H1 (cell line): ENCODE data around the gene ZAR1L. TPM values are rescaled to one million over a fixed set of nuclear protein-coding genes. Genes with fewer than 3 reads are reported as not detected.

Source experiments
- CTCF ChIA-PET: fragments of 300-600 bp; sonication (Branson Sonifier 250); formaldehyde crosslinking; loops from one replicate; lab custom pipeline; 2021; ENCODE audit not compliant: partially characterized antibody; lab: Charles Lee
- POLR2A ChIA-PET: fragments of 300-600 bp; sonication (Branson Sonifier 250); formaldehyde crosslinking; loops from one replicate; lab custom pipeline; 2021; ENCODE audit warnings: inconsistent platforms; ENCODE audit not compliant: partially characterized antibody; lab: Charles Lee
- DNase-seq, 2 experiments: peaks; one replicate each; pipeline versions ENCODE4 v3.0.0 to v3.0.0-alpha.2; 2010 to 2022; ENCODE audit warnings: low spot score in 2 of 2, low read depth in 1 of 2, mixed read lengths in 1 of 2
- FAIRE-seq: peaks from 2 replicates; lab custom pipeline; 2011; peaks lifted over from hg19 to GRCh38; lab: Jason Lieb, UNC
- H2AFZ ChIP-seq: 2 replicates; pipeline ENCODE4 v1.8.1; 2012; ENCODE audit warnings: low read length, inconsistent platforms
- H2AK5ac ChIP-seq: 2 replicates; pipeline ENCODE4 v1.6.1; 2013; ENCODE audit warnings: low read depth, low read length
- H2BK120ac ChIP-seq: replicated peaks from 2 replicates; pipeline ENCODE3; 2013; ENCODE audit warnings: low read depth, low read length, inconsistent platforms
- H2BK12ac ChIP-seq: 2 replicates; pipeline ENCODE4 v1.6.1; 2013; ENCODE audit warnings: low read depth, low read length
- H2BK15ac ChIP-seq: 2 replicates; pipeline ENCODE4 v1.6.1; 2013; ENCODE audit warnings: low read length
- H2BK20ac ChIP-seq: 2 replicates; pipeline ENCODE4 v1.6.1; 2013; ENCODE audit warnings: low read length
- H2BK5ac ChIP-seq: 2 replicates; pipeline ENCODE4 v1.6.1; 2013; ENCODE audit warnings: low read depth, low read length
- H3K14ac ChIP-seq: 2 replicates; pipeline ENCODE4 v1.6.1; 2013; ENCODE audit warnings: inconsistent platforms; ENCODE audit not compliant: insufficient read length
- H3K18ac ChIP-seq: 2 replicates; pipeline ENCODE4 v1.6.1; 2013; ENCODE audit warnings: low read length; ENCODE audit errors: extremely low read depth
- H3K23ac ChIP-seq: 2 replicates; pipeline ENCODE4 v1.6.1; 2013; ENCODE audit warnings: inconsistent platforms; ENCODE audit not compliant: insufficient read length
- H3K23me2 ChIP-seq: 2 replicates; pipeline ENCODE4 v1.6.1; 2013; ENCODE audit warnings: low read depth, low read length
- H3K27ac ChIP-seq: 2 replicates; pipeline ENCODE4 v1.6.1; 2011; ENCODE audit warnings: low read depth, low read length, inconsistent platforms
- H3K27me3 ChIP-seq, 4 experiments: replicated peaks in 1 of 4; 1 replicate in 1 of 4; 2 replicates in 3 of 4; pipeline versions ENCODE4 v1.6.1 to v1.8.1; 2011 to 2013; ENCODE audit warnings: low read length in 3 of 4, mild to moderate bottlenecking in 3 of 4, inconsistent platforms in 2 of 4, mixed read lengths in 2 of 4, moderate library complexity in 1 of 4; ENCODE audit not compliant: control insufficient read depth in 3 of 4, insufficient read depth in 3 of 4; ENCODE audit errors: extremely low read depth in 1 of 4
- H3K36me3 ChIP-seq, 4 experiments: 2 replicates each; pipeline versions ENCODE4 v1.6.1 to v1.8.1; 2011 to 2013; ENCODE audit warnings: mild to moderate bottlenecking in 4 of 4, low read length in 3 of 4, moderate library complexity in 2 of 4, control low read depth in 1 of 4, inconsistent platforms in 1 of 4; ENCODE audit not compliant: insufficient read depth in 4 of 4, control insufficient read depth in 2 of 4
- H3K4ac ChIP-seq: replicated peaks from 2 replicates; pipeline ENCODE3; 2013; ENCODE audit warnings: low read length, low read depth, mixed read lengths, inconsistent platforms; ENCODE audit not compliant: insufficient read length
- H3K4me1 ChIP-seq, 4 experiments: replicated peaks in 1 of 4; 1 replicate in 1 of 4; 2 replicates in 3 of 4; pipeline versions ENCODE4 v1.6.1 to v1.8.1; 2011 to 2013; ENCODE audit warnings: low read length in 3 of 4, inconsistent platforms in 2 of 4, mixed read lengths in 1 of 4; ENCODE audit not compliant: insufficient read depth in 4 of 4, control insufficient read depth in 3 of 4
- H3K4me2 ChIP-seq, 2 experiments: 2 replicates each; pipeline versions ENCODE4 v1.6.1 to v1.8.1; 2011 to 2013; ENCODE audit warnings: low read depth in 2 of 2, low read length in 2 of 2, control low read depth in 1 of 2, inconsistent platforms in 1 of 2, mild to moderate bottlenecking in 1 of 2; ENCODE audit not compliant: insufficient read depth in 1 of 2
- H3K4me3 ChIP-seq, 4 experiments: fragments of 200-600, 300-600 bp in 1 of 4; sonication (generic), shearing (Covaris generic), sonication (Bioruptor Twin) in 1 of 4; 2 replicates each; pipeline versions ENCODE4 v1.5.1 to v1.8.1; 2011 to 2016; ENCODE audit warnings: low read length in 4 of 4, low read depth in 3 of 4, control low read depth in 2 of 4, inconsistent platforms in 2 of 4, mild to moderate bottlenecking in 2 of 4, mixed read lengths in 1 of 4, moderate library complexity in 1 of 4; ENCODE audit not compliant: insufficient read depth in 2 of 4; ENCODE audit errors: extremely low read depth in 1 of 4
- H3K56ac ChIP-seq: replicated peaks from 2 replicates; pipeline ENCODE3; 2013; ENCODE audit warnings: low read depth, mild to moderate bottlenecking, mixed read lengths, low read length, inconsistent platforms; ENCODE audit not compliant: insufficient read length
- H3K79me1 ChIP-seq: 2 replicates; pipeline ENCODE4 v1.6.1; 2013; ENCODE audit warnings: low read depth, low read length, control low read depth
- H3K79me2 ChIP-seq, 2 experiments: 2 replicates each; pipeline versions ENCODE4 v1.6.1 to v1.8.1; 2012 to 2013; ENCODE audit warnings: low read length in 2 of 2, mild to moderate bottlenecking in 2 of 2, inconsistent platforms in 1 of 2; ENCODE audit not compliant: insufficient read depth in 2 of 2, control insufficient read depth in 1 of 2
- H3K9ac ChIP-seq, 4 experiments: replicated peaks in 1 of 4; 1 replicate in 1 of 4; 2 replicates in 3 of 4; pipeline versions ENCODE4 v1.6.1 to v1.8.1; 2011 to 2013; ENCODE audit warnings: low read depth in 3 of 4, low read length in 3 of 4, control low read depth in 2 of 4, mild to moderate bottlenecking in 2 of 4, moderate library complexity in 2 of 4, inconsistent platforms in 1 of 4; ENCODE audit errors: extremely low read depth in 1 of 4
- H3K9me3 ChIP-seq, 2 experiments: 2 replicates each; pipeline versions ENCODE4 v1.6.1 to v1.8.1; 2012 to 2013; ENCODE audit warnings: mild to moderate bottlenecking in 2 of 2, moderate library complexity in 2 of 2, control low read depth in 1 of 2, inconsistent platforms in 1 of 2, low read depth in 1 of 2, low read length in 1 of 2, mixed read lengths in 1 of 2; ENCODE audit not compliant: insufficient read depth in 2 of 2
- H4K20me1 ChIP-seq, 2 experiments: replicated peaks in 1 of 2; 2 replicates each; pipeline versions ENCODE3 to v1.8.1; 2011 to 2013; ENCODE audit warnings: inconsistent platforms in 2 of 2, low read length in 2 of 2, mild to moderate bottlenecking in 1 of 2; ENCODE audit not compliant: insufficient read depth in 2 of 2, control insufficient read depth in 1 of 2
- H4K5ac ChIP-seq: 2 replicates; pipeline ENCODE4 v1.6.1; 2013; ENCODE audit warnings: low read length, low read depth, mixed read lengths, inconsistent platforms; ENCODE audit not compliant: insufficient read length
- H4K8ac ChIP-seq: 2 replicates; pipeline ENCODE4 v1.8.0; 2013; ENCODE audit warnings: mild to moderate bottlenecking, moderate library complexity, low read length, inconsistent platforms; ENCODE audit not compliant: insufficient read depth; ENCODE audit errors: extremely low read depth
- H4K91ac ChIP-seq: replicated peaks from 2 replicates; pipeline ENCODE3; 2013; ENCODE audit warnings: low read length, mixed read lengths, inconsistent platforms; ENCODE audit not compliant: insufficient read length
- CBX8 ChIP-seq: fragments of 300-800, 300-1000 bp; sonication (generic); IDR thresholded peaks from 2 replicates; pipeline ENCODE4 v1.7.1; 2016; ENCODE audit warnings: low read depth, low read length, borderline replicate concordance
- CHD1 ChIP-seq: IDR thresholded peaks from 2 replicates; pipeline ENCODE4 v1.6.1; 2012; ENCODE audit warnings: low read depth, low read length, improper control_type of control experiment
- EGR1 ChIP-seq: IDR thresholded peaks from 2 replicates; pipeline ENCODE4 v1.6.1; 2011; ENCODE audit warnings: low read depth, low read length, borderline replicate concordance
- EP300 ChIP-seq, 2 experiments: IDR thresholded peaks; 1 replicate in 1 of 2; 2 replicates in 1 of 2; pipeline ENCODE4 v1.6.1; 2011 to 2012; ENCODE audit warnings: low read depth in 2 of 2, low read length in 2 of 2, mild to moderate bottlenecking in 2 of 2, borderline replicate concordance in 1 of 2, inconsistent platforms in 1 of 2, moderate library complexity in 1 of 2
- HDAC6 ChIP-seq: IDR thresholded peaks from one replicate; pipeline ENCODE4 v1.7.1; 2012; ENCODE audit warnings: low read depth, mild to moderate bottlenecking, inconsistent platforms, low read length, moderate library complexity
- KDM5A ChIP-seq: fragments of 200-600 bp; IDR thresholded peaks from 2 replicates; pipeline ENCODE4 v1.7.1; 2012; ENCODE audit warnings: mild to moderate bottlenecking, low read length, inconsistent platforms, mixed read lengths
- POLR2A ChIP-seq, 2 experiments: IDR thresholded peaks; 1 replicate in 1 of 2; 2 replicates in 1 of 2; pipeline ENCODE4 v1.6.1; 2011; ENCODE audit warnings: low read depth in 2 of 2, low read length in 2 of 2, mild to moderate bottlenecking in 2 of 2; ENCODE audit errors: control extremely low read depth in 1 of 2
- POLR2AphosphoS5 ChIP-seq: IDR thresholded peaks from 2 replicates; pipeline ENCODE4 v1.6.1; 2011; ENCODE audit warnings: low read depth, low read length
- POU5F1 ChIP-seq: IDR thresholded peaks from 2 replicates; pipeline ENCODE4 v1.6.1; 2011; ENCODE audit warnings: low read depth, mild to moderate bottlenecking, low read length, moderate library complexity
- RBBP5 ChIP-seq: IDR thresholded peaks from 2 replicates; pipeline ENCODE4 v1.7.1; 2012; ENCODE audit warnings: low read depth, mild to moderate bottlenecking, inconsistent platforms, low read length, moderate library complexity, borderline replicate concordance
- RXRA ChIP-seq: IDR thresholded peaks from 2 replicates; pipeline ENCODE4 v1.6.1; 2011; ENCODE audit warnings: low read depth, mild to moderate bottlenecking, low read length, moderate library complexity; ENCODE audit not compliant: insufficient read depth
- TBP ChIP-seq: IDR thresholded peaks from 2 replicates; pipeline ENCODE4 v1.6.1; 2011; ENCODE audit warnings: low read depth, low read length, improper control_type of control experiment
- WGBS, 2 experiments: shearing (Covaris generic) in 1 of 2; methylation state at CpG; one replicate each; pipeline versions ENCODE4 v1.1.6 to v1.1.7; 2013 to 2015; ENCODE audit warnings: low lambda C conversion rate in 2 of 2, mixed read lengths in 2 of 2, inconsistent platforms in 1 of 2, low coverage in 1 of 2, missing lambda C conversion rate in 1 of 2; ENCODE audit not compliant: insufficient replicate concordance in 2 of 2, insufficient coverage in 1 of 2, insufficient read length in 1 of 2; ENCODE audit errors: extremely low coverage in 1 of 2, missing lambda C conversion rate in 1 of 2; 5-methylcytosine and 5-hydroxymethylcytosine counted together
- polyA plus RNA-seq, 7 experiments: library from polyadenylated mRNA; depleted of rRNA in 3 of 7; stranded (reverse) in 5 of 7; unstranded in 2 of 7; fragments of >200 nt in 5 of 7; fragments of 200-250 nt in 2 of 7; gene quantifications; 1 replicate in 5 of 7; 2 replicates in 1 of 7; 4 replicates in 1 of 7; pipeline versions ENCODE4 v1.2.1 to v1.2.3, GENCODE V29; 2011 to 2013; ENCODE audit warnings: missing spikeins in 2 of 7, mixed read lengths in 2 of 7
- total RNA-seq: library from RNA; stranded (reverse); fragmentation: NEBNext Ultra II Directional; extraction: Animal tissue kit (Norgen Biotek cat#: 25700); gene quantifications from 2 replicates; pipeline ENCODE4 v1.2.1, GENCODE V29; 2021

ZAR1L gene
- total and polyA plus RNA-seq, 2 of the 8 experiments (the other 6 are each of a cell fraction or from before 2014, with no cell fraction given) = 0.19 to 0.30 TPM

DNA sequence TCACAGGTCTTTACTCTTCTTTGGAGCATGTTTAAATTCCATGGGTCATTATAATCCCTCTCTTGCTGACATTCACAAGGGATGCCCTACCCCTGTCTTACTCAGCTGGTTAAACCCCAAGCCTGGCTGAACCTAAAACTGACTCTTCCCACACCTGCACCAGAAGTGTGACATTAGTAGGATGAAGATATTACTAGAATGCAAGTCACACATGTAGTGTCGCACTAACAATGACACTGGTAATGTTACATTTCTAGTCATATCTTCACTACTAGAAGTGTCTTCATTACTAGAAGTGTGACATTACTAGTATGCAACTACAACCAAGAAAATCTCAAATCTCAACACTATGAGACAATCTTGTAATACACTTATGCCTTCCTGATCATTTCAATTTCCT, 14.2 kb downstream of the ZAR1L start:
- Histone ChIP-seq H3K18ac (no peak overlapping the region), H3K36me3 (no peaks in the 10 kb centered on the region), H3K4me1 (no peaks in the 10 kb centered on the region), H2BK20ac (no peak overlapping the region), H3K4ac (no peak overlapping the region), H3K23me2 (no peaks in the 10 kb centered on the region), H4K5ac (no peak overlapping the region), H3K9me3 (no peaks in the 10 kb centered on the region), H3K27me3 (no peaks in the 10 kb centered on the region; a peak in 1 of 7 replicates), H2AK5ac (no peak overlapping the region), H3K79me1 (no peaks in the 10 kb centered on the region), H3K23ac (no peak overlapping the region), H3K27ac (no peak overlapping the region), H2AFZ (no peak overlapping the region), H3K79me2 (no peaks in the 10 kb centered on the region), H3K4me2 (no peak overlapping the region), H3K56ac (no peak overlapping the region), H3K4me3 (no peak overlapping the region), H3K9ac (no peak overlapping the region), H2BK120ac (no peak overlapping the region), H4K8ac (no peak overlapping the region), H4K20me1 (no peaks in the 10 kb centered on the region), H2BK5ac (no peak overlapping the region), H3K14ac (no peak overlapping the region), H2BK15ac (no peak overlapping the region), H4K91ac (no peak overlapping the region), H2BK12ac (no peak overlapping the region)
- 84% methylated on average over 1 of the region's 1 CpG; no CpG with 5 or more reads in 1 of the 2 experiments for WGBS, 2 experiments
- FAIRE-seq (no peak), DNase-seq (no peak)
- POLR2A ChIA-PET = interaction anchor here (0.9 to 1.6 kb wide), 2 partner anchors 11 to 15 kb away, joined by 3 to 9 read pairs; partner anchors contain the start of genes BRCA2 and ZAR1L
- CTCF ChIA-PET = interaction anchor here (1.0 to 1.9 kb wide), 4 partner anchors 11 to 33 kb away, joined by 3 to 9 read pairs (median 4); no protein-coding TSS in a partner anchor
- TF ChIP-seq POLR2AphosphoS5 (no peak), POLR2A (IDR thresholded peaks at IDR 0.05; ENCODE audit: control extremely low read depth in 1 of 2, low read depth in 2 of 2, low read length in 2 of 2) (no peak), HDAC6 (no peak), CHD1 (no peak), RBBP5 (no peak), RXRA (no peak), EP300 (IDR thresholded peaks at IDR 0.05; ENCODE audit: borderline replicate concordance in 1 of 2, low read depth in 2 of 2, low read length in 2 of 2) (no peak), EGR1 (no peak), CBX8 (no peak), KDM5A (no peak), TBP (no peak), POU5F1 (no peak)
